SK-N-MC (cell line): ENCODE measurements around the gene G6PC2.

Source experiments
- EZH2 ChIP-seq: fragments of 200-600 bp; sonication (generic); IDR thresholded peaks from one replicate; pipeline ENCODE4 v1.6.1; 2017; ENCODE audit warnings: antibody characterized with exemption
- POLR2AphosphoS5 ChIP-seq: IDR thresholded peaks from 2 replicates; pipeline ENCODE4 v1.6.1; 2012; ENCODE audit warnings: mild to moderate bottlenecking, low read depth, low read length, borderline replicate concordance

DNA sequence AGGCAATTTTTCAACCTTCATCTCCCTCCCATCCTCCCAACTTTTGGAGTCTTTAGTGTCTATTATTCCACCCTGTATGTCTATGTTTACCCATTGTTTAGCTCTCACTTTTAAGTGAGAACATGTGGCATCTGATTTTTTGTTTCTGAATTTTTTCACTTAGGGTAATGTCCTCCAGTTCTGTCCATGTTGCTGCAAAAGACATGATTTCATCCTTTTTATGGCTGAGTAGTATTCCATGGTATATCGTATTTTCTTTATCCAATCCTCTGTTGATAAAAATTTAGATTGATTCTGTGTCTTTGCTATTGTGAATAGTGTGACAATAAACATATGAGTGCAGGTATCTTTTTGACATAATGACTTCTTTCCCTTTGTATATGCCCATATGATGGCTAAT, 48.2 kb downstream of the G6PC2 start:
- TF ChIP-seq POLR2AphosphoS5: no peak
- TF ChIP-seq EZH2: no peak
